HL-60 (cell line): ENCODE data around the gene OR52N1.

Experiments used
- POLR2AphosphoS5 ChIP-seq: IDR thresholded peaks from 2 replicates; pipeline ENCODE4 v1.6.1; 2012; ENCODE audit warnings: low read depth
- TF ChIP-seq, protein P1 (sequence below): IDR thresholded peaks from one replicate; pipeline ENCODE4 v1.5.1; 2011; ENCODE audit warnings: low read length, control low read depth, inconsistent platforms; ENCODE audit not compliant: insufficient read depth

DNA sequence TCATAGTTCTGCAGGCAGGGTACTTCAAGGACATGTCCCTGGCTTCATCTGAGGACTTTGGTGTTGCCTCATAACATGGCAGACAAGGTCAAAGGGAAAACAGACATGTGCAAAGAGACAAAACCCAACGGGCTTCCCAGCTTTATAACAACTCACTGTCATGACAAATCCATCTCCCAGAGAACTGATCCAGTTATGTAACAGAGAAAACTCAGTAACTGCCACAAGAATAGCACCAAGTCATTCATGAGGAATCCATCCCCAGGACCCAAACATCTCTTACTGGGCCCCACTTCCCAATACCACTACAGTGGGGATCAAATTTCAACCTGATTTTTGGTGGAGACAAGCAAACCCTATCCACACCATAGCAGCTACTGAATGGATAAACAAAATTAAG is 24.0 kb downstream of the OR52N1 start:
- TF ChIP-seq, protein P1, sequence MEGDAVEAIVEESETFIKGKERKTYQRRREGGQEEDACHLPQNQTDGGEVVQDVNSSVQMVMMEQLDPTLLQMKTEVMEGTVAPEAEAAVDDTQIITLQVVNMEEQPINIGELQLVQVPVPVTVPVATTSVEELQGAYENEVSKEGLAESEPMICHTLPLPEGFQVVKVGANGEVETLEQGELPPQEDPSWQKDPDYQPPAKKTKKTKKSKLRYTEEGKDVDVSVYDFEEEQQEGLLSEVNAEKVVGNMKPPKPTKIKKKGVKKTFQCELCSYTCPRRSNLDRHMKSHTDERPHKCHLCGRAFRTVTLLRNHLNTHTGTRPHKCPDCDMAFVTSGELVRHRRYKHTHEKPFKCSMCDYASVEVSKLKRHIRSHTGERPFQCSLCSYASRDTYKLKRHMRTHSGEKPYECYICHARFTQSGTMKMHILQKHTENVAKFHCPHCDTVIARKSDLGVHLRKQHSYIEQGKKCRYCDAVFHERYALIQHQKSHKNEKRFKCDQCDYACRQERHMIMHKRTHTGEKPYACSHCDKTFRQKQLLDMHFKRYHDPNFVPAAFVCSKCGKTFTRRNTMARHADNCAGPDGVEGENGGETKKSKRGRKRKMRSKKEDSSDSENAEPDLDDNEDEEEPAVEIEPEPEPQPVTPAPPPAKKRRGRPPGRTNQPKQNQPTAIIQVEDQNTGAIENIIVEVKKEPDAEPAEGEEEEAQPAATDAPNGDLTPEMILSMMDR = no peak
- no peak for TF ChIP-seq POLR2AphosphoS5
